PFSK-1 (cell line): ENCODE data around the gene UNC45A.

Experiments
- FOXP2 ChIP-seq: optimal IDR thresholded peaks from 2 replicates; pipeline ENCODE3; 2011; ENCODE audit warnings: borderline replicate concordance, control low read depth, inconsistent platforms; ENCODE audit not compliant: insufficient read depth; ENCODE audit errors: extremely low read length, extremely low read depth
- POLR2AphosphoS5 ChIP-seq: IDR thresholded peaks from 2 replicates; pipeline ENCODE4 v1.6.1; 2012; ENCODE audit warnings: low read depth, mild to moderate bottlenecking, control low read depth, low read length, moderate library complexity
- SIN3A ChIP-seq: IDR thresholded peaks from 2 replicates; pipeline ENCODE4 v1.6.1; 2012; ENCODE audit warnings: mild to moderate bottlenecking, low read length, moderate library complexity, borderline replicate concordance; ENCODE audit not compliant: insufficient read depth
- TAF1 ChIP-seq: IDR thresholded peaks from 2 replicates; pipeline ENCODE4 v1.6.1; 2012; ENCODE audit warnings: low read length, control low read depth, borderline replicate concordance; ENCODE audit not compliant: insufficient read depth
- TF ChIP-seq, protein P1 (sequence below), 2 experiments: IDR thresholded peaks; 2 replicates each; pipeline versions ENCODE4 v1.6.1 to v1.8.0; 2011 to 2012; ENCODE audit warnings: low read depth in 2 of 2, low read length in 2 of 2, control low read depth in 1 of 2, inconsistent platforms in 1 of 2, mild to moderate bottlenecking in 1 of 2, moderate library complexity in 1 of 2; ENCODE audit not compliant: insufficient read depth in 1 of 2

Gene UNC45A

GRCh38 chr15:90956274-90957030 lies 21.4 kb downstream of the UNC45A start:
- TF ChIP-seq POLR2AphosphoS5 (no peak), TAF1 (0 out of 2 replicates have a peak, but pooled peaks have one; percentile 23), FOXP2 (no peak)

DNA sequence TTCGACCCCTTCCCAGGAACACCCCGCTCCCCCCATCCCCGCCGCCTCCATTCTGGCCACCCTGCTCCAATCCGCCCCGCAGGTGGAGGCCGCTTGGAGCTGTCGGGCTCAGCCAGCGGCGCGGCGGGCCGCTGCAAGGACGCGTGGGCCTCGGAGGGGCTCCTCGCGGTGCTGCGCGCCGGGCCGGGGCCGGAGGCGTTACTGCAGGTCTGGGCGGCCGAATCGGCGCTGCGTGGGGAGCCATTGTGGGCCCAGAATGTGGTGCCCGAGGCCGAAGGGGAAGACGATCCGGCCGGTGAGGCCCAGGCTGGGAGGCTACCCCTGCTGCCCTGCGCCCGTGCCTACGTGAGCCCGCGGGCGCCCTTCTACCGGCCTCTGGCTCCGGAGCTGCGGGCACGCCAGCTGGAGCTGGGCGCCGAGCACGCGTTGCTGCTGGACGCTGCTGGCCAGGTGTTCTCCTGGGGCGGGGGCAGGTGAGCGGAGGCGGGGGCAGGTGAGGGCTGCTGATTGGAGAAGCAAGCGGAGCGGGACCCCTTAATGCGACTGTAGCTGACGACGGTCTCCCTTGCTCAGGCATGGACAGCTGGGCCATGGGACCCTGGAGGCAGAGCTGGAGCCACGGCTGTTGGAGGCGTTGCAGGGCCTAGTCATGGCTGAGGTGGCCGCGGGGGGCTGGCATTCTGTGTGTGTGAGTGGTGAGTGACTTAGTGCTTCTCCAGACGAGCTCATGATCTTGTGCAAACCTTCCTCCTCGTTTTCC lies 22.1 kb downstream of the UNC45A start:
- no peak for TF ChIP-seq SIN3A
- TF ChIP-seq, protein P1, sequence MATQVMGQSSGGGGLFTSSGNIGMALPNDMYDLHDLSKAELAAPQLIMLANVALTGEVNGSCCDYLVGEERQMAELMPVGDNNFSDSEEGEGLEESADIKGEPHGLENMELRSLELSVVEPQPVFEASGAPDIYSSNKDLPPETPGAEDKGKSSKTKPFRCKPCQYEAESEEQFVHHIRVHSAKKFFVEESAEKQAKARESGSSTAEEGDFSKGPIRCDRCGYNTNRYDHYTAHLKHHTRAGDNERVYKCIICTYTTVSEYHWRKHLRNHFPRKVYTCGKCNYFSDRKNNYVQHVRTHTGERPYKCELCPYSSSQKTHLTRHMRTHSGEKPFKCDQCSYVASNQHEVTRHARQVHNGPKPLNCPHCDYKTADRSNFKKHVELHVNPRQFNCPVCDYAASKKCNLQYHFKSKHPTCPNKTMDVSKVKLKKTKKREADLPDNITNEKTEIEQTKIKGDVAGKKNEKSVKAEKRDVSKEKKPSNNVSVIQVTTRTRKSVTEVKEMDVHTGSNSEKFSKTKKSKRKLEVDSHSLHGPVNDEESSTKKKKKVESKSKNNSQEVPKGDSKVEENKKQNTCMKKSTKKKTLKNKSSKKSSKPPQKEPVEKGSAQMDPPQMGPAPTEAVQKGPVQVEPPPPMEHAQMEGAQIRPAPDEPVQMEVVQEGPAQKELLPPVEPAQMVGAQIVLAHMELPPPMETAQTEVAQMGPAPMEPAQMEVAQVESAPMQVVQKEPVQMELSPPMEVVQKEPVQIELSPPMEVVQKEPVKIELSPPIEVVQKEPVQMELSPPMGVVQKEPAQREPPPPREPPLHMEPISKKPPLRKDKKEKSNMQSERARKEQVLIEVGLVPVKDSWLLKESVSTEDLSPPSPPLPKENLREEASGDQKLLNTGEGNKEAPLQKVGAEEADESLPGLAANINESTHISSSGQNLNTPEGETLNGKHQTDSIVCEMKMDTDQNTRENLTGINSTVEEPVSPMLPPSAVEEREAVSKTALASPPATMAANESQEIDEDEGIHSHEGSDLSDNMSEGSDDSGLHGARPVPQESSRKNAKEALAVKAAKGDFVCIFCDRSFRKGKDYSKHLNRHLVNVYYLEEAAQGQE (IDR thresholded peaks at IDR 0.05; ENCODE audit: insufficient read depth in 1 of 2, low read depth in 2 of 2, low read length in 2 of 2) = no peak
- no peak for TF ChIP-seq TAF1
- no peak for TF ChIP-seq POLR2AphosphoS5
- no peak for TF ChIP-seq FOXP2

DNA sequence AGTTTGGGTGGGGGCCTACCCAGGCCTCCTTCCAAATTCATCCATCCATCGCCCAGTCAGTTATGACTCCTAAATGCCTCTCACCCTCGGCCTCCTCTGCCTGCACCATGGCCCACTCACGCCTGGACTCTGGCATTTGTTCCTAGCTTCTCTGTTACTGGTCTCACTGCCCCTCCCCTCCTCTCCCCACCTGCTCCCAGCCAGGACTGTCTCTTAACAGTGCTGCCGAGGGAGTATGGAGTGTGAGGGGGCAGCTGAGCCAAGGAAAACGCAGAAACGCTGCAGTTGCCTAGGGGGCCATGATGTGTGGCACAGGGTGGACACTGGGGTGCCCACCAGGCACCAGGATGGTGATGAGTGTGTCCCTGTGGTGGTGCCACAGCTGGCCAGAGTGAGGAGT lies 22.7 kb downstream of the UNC45A start:
- TF ChIP-seq TAF1 = no peak

- TF ChIP-seq TAF1 (no peak), POLR2AphosphoS5 (no peak), FOXP2 (no peak), SIN3A (no peak)
- TF ChIP-seq, protein P1 (IDR thresholded peaks at IDR 0.05; ENCODE audit: insufficient read depth in 1 of 2, low read depth in 2 of 2, low read length in 2 of 2) = no peak
Measured at GRCh38 chr15:90959028-90959595, 24.0 kb downstream of the UNC45A start.

GRCh38 chr15:90959894-90960293 lies 24.8 kb downstream of the UNC45A start:
- TF ChIP-seq FOXP2 = no peak
- no peak for TF ChIP-seq SIN3A
- TF ChIP-seq, protein P1 (IDR thresholded peaks at IDR 0.05; ENCODE audit: insufficient read depth in 1 of 2, low read depth in 2 of 2, low read length in 2 of 2) = no peak
- TF ChIP-seq TAF1 = no peak
- no peak for TF ChIP-seq POLR2AphosphoS5

DNA sequence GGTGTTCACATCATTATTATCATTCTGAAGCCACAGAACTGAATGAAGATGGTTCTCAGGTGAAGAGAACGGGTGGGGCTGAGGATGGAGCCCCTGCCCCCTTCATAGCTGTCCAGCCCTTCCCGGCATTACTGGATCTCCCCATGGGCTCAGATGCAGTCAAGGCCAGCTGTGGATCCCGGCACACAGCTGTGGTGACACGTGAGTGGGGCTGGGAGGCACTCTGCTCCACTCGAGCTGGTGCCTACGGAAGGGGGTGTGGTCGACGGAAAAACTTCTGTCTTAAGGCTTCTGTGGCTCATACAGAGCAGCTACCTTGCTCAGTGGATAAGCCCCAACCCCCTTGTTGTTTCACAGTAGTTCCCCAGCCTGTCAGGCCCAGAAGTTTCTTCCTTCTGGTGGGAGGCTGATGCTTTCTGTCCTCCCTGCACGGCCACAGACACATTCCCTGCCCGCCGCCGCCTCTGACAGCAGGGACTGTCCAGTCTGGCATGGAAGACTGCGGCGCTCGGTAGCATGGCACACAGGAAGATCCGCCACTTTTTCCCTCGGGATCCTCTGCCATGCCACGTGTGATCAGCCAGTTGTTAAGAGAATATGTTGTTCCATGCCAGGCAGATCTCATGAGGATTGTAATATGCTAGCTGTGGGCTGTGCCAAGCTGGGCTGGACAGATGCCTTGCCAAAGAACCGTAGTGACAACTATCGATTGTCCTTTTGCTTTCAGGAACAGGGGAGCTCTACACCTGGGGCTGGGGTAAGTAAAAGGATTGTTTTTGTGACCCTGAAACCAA lies 25.4 kb downstream of the UNC45A start:
- TF ChIP-seq SIN3A (no peak), FOXP2 (no peak), TAF1 (no peak), POLR2AphosphoS5 (no peak)
- TF ChIP-seq, protein P1 (IDR thresholded peaks at IDR 0.05; ENCODE audit: insufficient read depth in 1 of 2, low read depth in 2 of 2, low read length in 2 of 2) = no peak
